Kidney epithelial cell (primary cell): Measurements from ENCODE around the gene BTF3. TPM values are rescaled to one million over a fixed set of nuclear protein-coding genes. Genes with fewer than 3 reads are reported as not detected.
"Not testable (repeated sequence)": the region's sequence is repeated elsewhere in the genome, so short reads cannot be mapped to it uniquely, and the experiment has no call there.

Source experiments
- DNase-seq: peaks from one replicate; pipeline ENCODE4 v3.0.0-alpha.2; 2010; ENCODE audit warnings: low read depth
- H3K27me3 ChIP-seq: 2 replicates; pipeline ENCODE4 v1.6.0; 2011; ENCODE audit warnings: low read length; ENCODE audit not compliant: control insufficient read depth, insufficient read depth
- H3K36me3 ChIP-seq: 2 replicates; pipeline ENCODE4 v1.5.1; 2011; ENCODE audit warnings: low read length; ENCODE audit not compliant: control insufficient read depth, insufficient read depth
- H3K4me3 ChIP-seq: 2 replicates; pipeline ENCODE4 v1.5.1; 2011; ENCODE audit warnings: low read depth, mild to moderate bottlenecking, control low read depth, low read length
- CTCF ChIP-seq: IDR thresholded peaks from 2 replicates; pipeline ENCODE4 v1.5.1; 2011; ENCODE audit warnings: mild to moderate bottlenecking, moderate library complexity, low read length, control low read depth, inconsistent platforms; ENCODE audit not compliant: insufficient read depth, poor library complexity, severe bottlenecking
- total RNA-seq: library from RNA; depleted of rRNA; stranded (reverse); fragments of >200 nt; gene quantifications from 2 replicates; pipeline ENCODE4 v1.2.3, GENCODE V29; 2015

BTF3 gene
- total RNA-seq, 1 donor from 2014 or later = 708 TPM

- no peak for DNase-seq
- no peak overlapping the region for H3K4me3 ChIP-seq
- TF ChIP-seq CTCF = no peak
- no peaks in the 10 kb centered on the region for H3K27me3 ChIP-seq
- no peaks in the 10 kb centered on the region for H3K36me3 ChIP-seq
These were observed 13.7 kb upstream of the BTF3 start for GRCh38 chr5:73484511-73484910.

- Histone ChIP-seq H3K36me3 (no peaks in the 10 kb centered on the region), H3K27me3 (no peaks in the 10 kb centered on the region), H3K4me3 (no peak overlapping the region)
- no peak for DNase-seq
- no peak for TF ChIP-seq CTCF
These were observed 12.5 kb upstream of the BTF3 start for GRCh38 chr5:73485715-73486114.

- no peak for DNase-seq
- no peak for TF ChIP-seq CTCF
These were observed 11.9 kb upstream of the BTF3 start for GRCh38 chr5:73486119-73486899.

GRCh38 chr5:73487257-73487656 is 11.0 kb upstream of the BTF3 start:
- not testable (repeated sequence) for H3K4me3 ChIP-seq, DNase-seq, H3K36me3 ChIP-seq, H3K27me3 ChIP-seq

More at GRCh38 chr5:73486119-73486899, 11.9 kb upstream of the BTF3 start:
- Histone ChIP-seq H3K27me3 (no peaks in the 10 kb centered on the region), H3K4me3 (no peak overlapping the region), H3K36me3 (no peaks in the 10 kb centered on the region)

GRCh38 chr5:73487815-73488214 is 10.4 kb upstream of the BTF3 start:
- TF ChIP-seq CTCF = no peak
- Histone ChIP-seq H3K36me3 (no peaks in the 10 kb centered on the region), H3K4me3 (no peak overlapping the region), H3K27me3 (no peaks in the 10 kb centered on the region)
- no peak for DNase-seq

GRCh38 chr5:73488806-73489205 is 9.4 kb upstream of the BTF3 start:
- no peaks in the 10 kb centered on the region for H3K36me3 ChIP-seq
- TF ChIP-seq CTCF = no peak
- DNase-seq = no peak
- no peak overlapping the region for H3K4me3 ChIP-seq
- no peaks in the 10 kb centered on the region for H3K27me3 ChIP-seq
